Uterus (tissue), 4 donors: ENCODE data around the gene PROM1. TPM values are rescaled to one million over a fixed set of nuclear protein-coding genes. Genes with fewer than 3 reads are reported as not detected.

Source experiments
- DNase-seq, 2 donors: peaks; one replicate each; pipeline ENCODE4 v3.0.0-alpha.2; 2019 to 2020
- H3K27ac ChIP-seq, 2 donors: fragments of 200-600 bp; sonication (generic); 1 replicate in 1 of 2; 2 replicates in 1 of 2; pipeline ENCODE4 v1.5.1; 2016 to 2018
- H3K27me3 ChIP-seq, 2 donors: fragments of 200-600 bp; sonication (generic); one replicate each; pipeline ENCODE4 v1.5.1; 2018 to 2019; ENCODE audit warnings: control low read depth in 1 of 2
- H3K36me3 ChIP-seq, 2 donors: fragments of 200-600 bp; sonication (generic); one replicate each; pipeline ENCODE4 v1.5.1; 2019; ENCODE audit warnings: control low read depth in 1 of 2
- H3K4me1 ChIP-seq, 2 donors: fragments of 200-600 bp; sonication (generic); one replicate each; pipeline ENCODE4 v1.5.1; 2018 to 2019; ENCODE audit warnings: control low read depth in 1 of 2
- H3K4me3 ChIP-seq, 2 donors: fragments of 200-600 bp; sonication (generic); 1 replicate in 1 of 2; 2 replicates in 1 of 2; pipeline ENCODE4 v1.5.1; 2018 to 2019; ENCODE audit warnings: mild to moderate bottlenecking in 1 of 2
- H3K9me3 ChIP-seq, 2 donors: fragments of 200-600 bp; sonication (generic); one replicate each; pipeline ENCODE4 v1.5.1; 2019; ENCODE audit warnings: control low read depth in 1 of 2
- CTCF ChIP-seq, 4 experiments: fragments of 200-600 bp in 2 of 4; fragments of 450-650 bp in 2 of 4; sonication (generic) in 2 of 4; IDR thresholded peaks; one replicate each; pipeline ENCODE4 v1.5.1; 2016 to 2019; ENCODE audit warnings: antibody characterized with exemption in 4 of 4, mild to moderate bottlenecking in 2 of 4, moderate library complexity in 1 of 4
- POLR2A ChIP-seq, 2 donors: fragments of 450-650 bp; IDR thresholded peaks; one replicate each; pipeline ENCODE4 v1.6.1; 2016; ENCODE audit warnings: antibody characterized with exemption in 2 of 2, mild to moderate bottlenecking in 1 of 2, moderate library complexity in 1 of 2
- intact Hi-C: fragments of 100-400 bp; cut with DNase I; formaldehyde crosslinking; loops from one replicate; pipeline ENCODE4 v1.15.1; 2023; ENCODE audit warnings: low total_unique reads
- total RNA-seq, 4 donors: library from RNA; depleted of rRNA in 3 of 4; stranded (reverse); fragments of >200 nt in 3 of 4; gene quantifications; one replicate each; pipeline versions ENCODE4 v1.1.0 to v1.2.4, GENCODE V29; 2014 to 2023
- donor health status: DM: yes; HTN: yes; CAD: no.

Gene PROM1
- total RNA-seq, 4 donors from 2014 or later: 0.18 to 24.6 (median 1.1) TPM

- TF ChIP-seq POLR2A (IDR thresholded peaks at IDR 0.05) (no peak), CTCF (IDR thresholded peaks at IDR 0.05) (no peak)
- no peaks in the 10 kb centered on the region for H3K36me3 ChIP-seq
- intact Hi-C loops: no loop called here
- H3K9me3 ChIP-seq: no peaks in the 10 kb centered on the region
- no peak overlapping the region for H3K27ac ChIP-seq
- no peak for DNase-seq
- H3K4me3 ChIP-seq: no peak overlapping the region
- H3K27me3 ChIP-seq: no peaks in the 10 kb centered on the region
- no peaks in the 10 kb centered on the region for H3K4me1 ChIP-seq
These were observed 48.0 kb downstream of the PROM1 start for GRCh38 chr4:16035843-16036242.

GRCh38 chr4:16034010-16034748 is 49.6 kb downstream of the PROM1 start:
- Histone ChIP-seq H3K27me3 (no peaks in the 10 kb centered on the region), H3K4me3 (no peak overlapping the region), H3K36me3 (no peaks in the 10 kb centered on the region), H3K9me3 (no peaks in the 10 kb centered on the region), H3K27ac (no peak overlapping the region), H3K4me1 (no peaks in the 10 kb centered on the region)
- intact Hi-C loops: no loop called here
- no peak for DNase-seq
- no peak for TF ChIP-seq POLR2A (IDR thresholded peaks at IDR 0.05)
- TF ChIP-seq CTCF (IDR thresholded peaks at IDR 0.05): no peak

GRCh38 chr4:16032396-16032770 is 51.4 kb downstream of the PROM1 start:
- no peaks in the 10 kb centered on the region for H3K9me3 ChIP-seq
- H3K27me3 ChIP-seq: no peaks in the 10 kb centered on the region
- TF ChIP-seq CTCF (IDR thresholded peaks at IDR 0.05): no peak
- TF ChIP-seq POLR2A (IDR thresholded peaks at IDR 0.05): no peak
- H3K36me3 ChIP-seq: no peaks in the 10 kb centered on the region
- no peak for DNase-seq
- intact Hi-C loops: no loop called here
- no peak overlapping the region for H3K4me3 ChIP-seq
- H3K27ac ChIP-seq: no peak overlapping the region
- H3K4me1 ChIP-seq: no peaks in the 10 kb centered on the region

GRCh38 chr4:16031546-16032395 is 52.1 kb downstream of the PROM1 start:
- TF ChIP-seq CTCF (IDR thresholded peaks at IDR 0.05) (no peak), POLR2A (IDR thresholded peaks at IDR 0.05) (no peak)
- Histone ChIP-seq H3K36me3 (no peaks in the 10 kb centered on the region), H3K9me3 (no peaks in the 10 kb centered on the region), H3K27ac (no peak overlapping the region), H3K4me1 (no peaks in the 10 kb centered on the region), H3K4me3 (no peak overlapping the region), H3K27me3 (no peaks in the 10 kb centered on the region)
- no peak for DNase-seq
- intact Hi-C loops: no loop called here

GRCh38 chr4:16029886-16030285 is 53.9 kb downstream of the PROM1 start:
- Histone ChIP-seq H3K9me3 (no peaks in the 10 kb centered on the region), H3K4me3 (no peak overlapping the region), H3K36me3 (no peaks in the 10 kb centered on the region), H3K27ac (no peak overlapping the region), H3K4me1 (no peaks in the 10 kb centered on the region), H3K27me3 (no peaks in the 10 kb centered on the region)
- TF ChIP-seq CTCF (IDR thresholded peaks at IDR 0.05) (no peak), POLR2A (IDR thresholded peaks at IDR 0.05) (no peak)
- intact Hi-C loops: no loop called here
- DNase-seq: no peak
